Type B pancreatic cell (in vitro differentiated cells): Measurements from ENCODE around the gene UBE2F. TPM values are rescaled to one million over a fixed set of nuclear protein-coding genes. Genes with fewer than 3 reads are reported as not detected.
"Not testable (repeated sequence)": the region's sequence is repeated elsewhere in the genome, so short reads cannot be mapped to it uniquely, and the experiment has no call there.

Experiments
- DNase-seq: peaks from one replicate; pipeline ENCODE4 v3.0.0; 2021; ENCODE audit warnings: mixed read lengths; ENCODE audit not compliant: unreplicated experiment; ENCODE audit errors: extremely low spot score
- H3K27ac Mint-ChIP-seq: 2 replicates; pipeline ENCODE4 v1.8.0; 2021; ENCODE audit warnings: mild to moderate bottlenecking, mixed read lengths
- H3K27me3 Mint-ChIP-seq: 2 replicates; pipeline ENCODE4 v1.8.0; 2021; ENCODE audit warnings: mixed read lengths
- H3K36me3 Mint-ChIP-seq: 2 replicates; pipeline ENCODE4 v1.8.0; 2021; ENCODE audit warnings: mixed read lengths
- H3K4me1 Mint-ChIP-seq: one replicate; pipeline ENCODE4 v1.8.0; 2021; ENCODE audit warnings: mixed read lengths; ENCODE audit not compliant: unreplicated experiment
- H3K4me3 Mint-ChIP-seq: 2 replicates; pipeline ENCODE4 v1.8.0; 2021; ENCODE audit warnings: mild to moderate bottlenecking, mixed read lengths
- H3K9me3 Mint-ChIP-seq: 2 replicates; pipeline ENCODE4 v1.8.0; 2021; ENCODE audit warnings: mixed read lengths
- total RNA-seq: library from RNA; stranded (reverse); gene quantifications from 2 replicates; pipeline ENCODE4 v1.2.1, GENCODE V29; 2021; ENCODE audit warnings: low replicate concordance
- TF ChIP-seq, protein P1 (sequence below): fragments of 200-600 bp; sonication (generic); conservative IDR thresholded peaks from 2 replicates; pipeline ENCODE4 v1.5.0; 2021; ENCODE audit warnings: antibody characterized with exemption, mild to moderate bottlenecking

UBE2F gene
- total RNA-seq, 1 donor from 2014 or later = 43.1 TPM

DNA sequence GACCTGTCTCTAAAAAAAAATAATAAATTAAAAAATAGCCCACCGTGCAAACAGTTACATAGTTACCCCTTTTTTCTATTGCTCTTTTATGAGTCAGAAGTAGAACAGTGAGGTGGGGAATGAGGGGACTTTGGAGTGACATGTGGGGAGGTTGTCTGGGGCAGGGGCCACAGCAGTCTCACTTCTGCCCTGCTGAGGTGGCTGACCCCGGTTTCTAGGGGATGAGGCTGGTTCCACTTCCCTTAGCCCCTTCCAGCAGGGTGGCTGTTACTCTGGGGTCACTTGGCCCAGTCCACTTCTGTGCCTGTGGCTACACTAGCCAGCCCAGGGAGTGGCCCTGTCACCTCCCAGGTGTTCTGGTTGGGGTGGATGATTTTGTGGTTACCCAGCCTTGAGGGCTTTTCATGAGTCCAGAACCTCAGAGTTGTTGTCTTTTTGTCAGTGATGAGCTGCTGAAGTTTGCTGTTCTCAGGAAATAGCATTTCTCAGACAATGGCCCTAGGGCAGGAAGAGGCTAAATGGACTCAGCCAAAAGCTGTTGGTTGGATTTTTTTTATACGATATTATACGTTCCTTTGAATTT is 66.0 kb downstream of the UBE2F start:
- Mint-ChIP-seq H3K4me3 (no peak overlapping the region), H3K27me3 (no peaks in the 10 kb centered on the region), H3K9me3 (no peaks in the 10 kb centered on the region), H3K27ac (no peak overlapping the region), H3K36me3 (peaks cover 23% of the 10 kb centered on the region), H3K4me1 (peaks cover 6% of the 10 kb centered on the region)
- TF ChIP-seq, protein P1, sequence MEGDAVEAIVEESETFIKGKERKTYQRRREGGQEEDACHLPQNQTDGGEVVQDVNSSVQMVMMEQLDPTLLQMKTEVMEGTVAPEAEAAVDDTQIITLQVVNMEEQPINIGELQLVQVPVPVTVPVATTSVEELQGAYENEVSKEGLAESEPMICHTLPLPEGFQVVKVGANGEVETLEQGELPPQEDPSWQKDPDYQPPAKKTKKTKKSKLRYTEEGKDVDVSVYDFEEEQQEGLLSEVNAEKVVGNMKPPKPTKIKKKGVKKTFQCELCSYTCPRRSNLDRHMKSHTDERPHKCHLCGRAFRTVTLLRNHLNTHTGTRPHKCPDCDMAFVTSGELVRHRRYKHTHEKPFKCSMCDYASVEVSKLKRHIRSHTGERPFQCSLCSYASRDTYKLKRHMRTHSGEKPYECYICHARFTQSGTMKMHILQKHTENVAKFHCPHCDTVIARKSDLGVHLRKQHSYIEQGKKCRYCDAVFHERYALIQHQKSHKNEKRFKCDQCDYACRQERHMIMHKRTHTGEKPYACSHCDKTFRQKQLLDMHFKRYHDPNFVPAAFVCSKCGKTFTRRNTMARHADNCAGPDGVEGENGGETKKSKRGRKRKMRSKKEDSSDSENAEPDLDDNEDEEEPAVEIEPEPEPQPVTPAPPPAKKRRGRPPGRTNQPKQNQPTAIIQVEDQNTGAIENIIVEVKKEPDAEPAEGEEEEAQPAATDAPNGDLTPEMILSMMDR = no peak
- DNase-seq = peak; percentile 52

DNA sequence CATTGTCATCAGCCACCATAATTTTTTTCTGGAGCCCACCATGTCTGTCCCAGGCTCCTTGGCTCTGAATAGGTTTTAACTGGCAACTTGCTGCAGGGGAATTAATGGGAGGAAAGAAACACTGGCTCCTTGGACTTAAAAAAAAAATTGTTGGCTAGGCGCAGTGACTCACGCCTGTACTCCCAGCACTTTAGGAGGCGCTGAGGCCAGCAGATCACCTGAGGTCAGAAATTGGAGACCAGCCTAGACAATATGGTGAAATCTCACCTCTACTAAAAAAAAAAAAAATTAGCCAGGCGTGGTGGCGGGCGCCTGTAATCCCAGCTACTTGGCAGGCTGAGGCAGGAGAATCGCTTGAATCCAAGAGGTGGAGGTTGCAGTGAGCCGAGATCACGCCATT is 67.2 kb downstream of the UBE2F start:
- not testable (repeated sequence) for H3K4me1 Mint-ChIP-seq, H3K4me3 Mint-ChIP-seq, DNase-seq, H3K27ac Mint-ChIP-seq, H3K27me3 Mint-ChIP-seq, H3K9me3 Mint-ChIP-seq
- peaks cover 19% of the 10 kb centered on the region for H3K36me3 Mint-ChIP-seq

DNA sequence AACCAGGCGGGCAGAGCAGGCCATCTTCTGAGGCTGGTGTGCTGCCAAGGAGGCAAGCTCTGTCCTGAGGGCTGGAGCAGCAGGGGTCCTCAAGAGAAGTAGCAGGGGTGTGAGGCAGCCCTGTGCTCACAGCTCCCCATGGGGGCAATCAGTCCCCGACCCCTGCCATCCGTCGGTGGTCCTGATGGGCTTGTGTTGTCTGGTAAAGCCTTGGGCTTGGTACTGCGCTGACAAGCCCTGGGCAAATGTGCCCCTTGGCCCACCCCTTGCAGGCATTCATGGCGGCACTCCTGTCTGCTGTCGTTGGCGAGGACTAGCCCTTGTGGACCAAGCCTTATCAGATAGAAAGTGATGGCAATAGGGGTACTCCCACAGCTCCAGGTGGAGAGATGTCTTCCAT is 71.4 kb downstream of the UBE2F start:
- H3K9me3 Mint-ChIP-seq = no peaks in the 10 kb centered on the region
- TF ChIP-seq, protein P1 = no peak
- no peaks in the 10 kb centered on the region for H3K4me1 Mint-ChIP-seq
- no peak overlapping the region for H3K27ac Mint-ChIP-seq
- no peak overlapping the region for H3K4me3 Mint-ChIP-seq
- H3K36me3 Mint-ChIP-seq = peaks cover 4% of the 10 kb centered on the region
- DNase-seq = no peak
- no peaks in the 10 kb centered on the region for H3K27me3 Mint-ChIP-seq

DNA sequence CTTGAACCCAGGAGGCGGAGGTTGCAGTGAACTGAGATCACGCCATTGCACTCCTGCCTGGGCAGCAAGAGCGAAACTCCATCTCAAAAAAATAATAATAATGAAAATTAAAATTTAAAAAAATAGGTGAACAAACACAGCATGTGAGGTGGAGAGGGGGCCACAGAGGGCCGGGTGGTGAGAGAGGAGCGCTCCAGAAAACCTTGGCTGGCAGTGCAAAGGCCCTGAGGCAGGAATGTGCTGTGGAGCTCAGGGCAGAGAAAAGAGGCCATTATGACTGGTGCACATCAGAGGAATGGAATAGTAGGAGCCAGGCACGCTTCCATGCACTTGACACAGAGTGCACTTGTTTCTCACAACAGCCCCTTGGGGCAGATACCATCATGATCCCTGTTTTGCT is 72.3 kb downstream of the UBE2F start:
- H3K4me3 Mint-ChIP-seq = no peak overlapping the region
- no peak for DNase-seq
- H3K36me3 Mint-ChIP-seq = peaks cover 4% of the 10 kb centered on the region
- no peaks in the 10 kb centered on the region for H3K4me1 Mint-ChIP-seq
- no peak overlapping the region for H3K27ac Mint-ChIP-seq
- H3K9me3 Mint-ChIP-seq = no peaks in the 10 kb centered on the region
- no peaks in the 10 kb centered on the region for H3K27me3 Mint-ChIP-seq
- TF ChIP-seq, protein P1 = no peak

DNA sequence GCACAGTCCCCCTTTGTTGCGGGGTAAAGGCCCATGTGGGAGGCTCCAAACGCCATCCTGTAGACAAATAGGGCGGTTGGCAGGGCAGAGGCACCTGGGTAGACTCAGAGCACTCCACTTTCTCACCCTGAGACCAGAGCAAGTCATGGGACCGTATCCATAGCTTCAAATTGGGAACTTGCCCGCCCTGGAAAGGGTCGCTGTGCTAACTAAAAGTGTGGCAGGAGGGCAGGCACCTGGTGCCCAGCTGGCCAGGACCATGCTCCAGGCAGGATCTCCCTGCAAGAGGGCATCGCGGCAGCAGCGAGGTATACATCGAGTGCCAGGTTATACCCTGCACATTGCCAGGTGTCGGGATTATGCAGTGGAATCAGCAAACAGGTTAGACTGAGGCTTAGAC is 73.2 kb downstream of the UBE2F start:
- no peak overlapping the region for H3K4me3 Mint-ChIP-seq
- TF ChIP-seq, protein P1 = no peak
- H3K27ac Mint-ChIP-seq = no peak overlapping the region
- no peaks in the 10 kb centered on the region for H3K4me1 Mint-ChIP-seq
- H3K27me3 Mint-ChIP-seq = no peaks in the 10 kb centered on the region
- DNase-seq = no peak
- no peaks in the 10 kb centered on the region for H3K9me3 Mint-ChIP-seq
- peaks cover 4% of the 10 kb centered on the region for H3K36me3 Mint-ChIP-seq

DNA sequence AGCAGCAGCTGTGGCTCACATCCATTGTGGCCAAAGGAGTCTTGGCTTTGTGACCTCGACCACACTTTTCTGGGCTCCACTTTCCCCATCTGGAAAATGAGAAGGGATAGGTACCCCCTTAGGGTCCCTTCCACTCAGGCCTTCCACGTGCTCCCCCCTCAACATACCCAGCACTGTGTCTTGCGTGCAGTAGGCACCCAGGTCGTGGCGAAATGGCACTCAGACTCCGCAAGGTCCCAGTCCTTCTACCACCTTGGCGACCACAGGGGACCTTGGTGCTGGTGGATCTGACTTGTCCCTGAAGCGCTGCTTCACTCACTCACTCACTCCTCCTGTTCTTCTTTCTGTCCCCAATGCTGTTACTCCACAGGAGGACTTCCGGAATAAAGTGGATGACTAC is 74.1 kb downstream of the UBE2F start:
- Mint-ChIP-seq H3K4me3 (no peak overlapping the region), H3K36me3 (peaks cover 3% of the 10 kb centered on the region), H3K4me1 (no peaks in the 10 kb centered on the region), H3K27ac (no peak overlapping the region), H3K27me3 (no peaks in the 10 kb centered on the region), H3K9me3 (no peaks in the 10 kb centered on the region)
- no peak for DNase-seq
- TF ChIP-seq, protein P1 = no peak
